ENCODE results near the gene TNFSF10.

DNA sequence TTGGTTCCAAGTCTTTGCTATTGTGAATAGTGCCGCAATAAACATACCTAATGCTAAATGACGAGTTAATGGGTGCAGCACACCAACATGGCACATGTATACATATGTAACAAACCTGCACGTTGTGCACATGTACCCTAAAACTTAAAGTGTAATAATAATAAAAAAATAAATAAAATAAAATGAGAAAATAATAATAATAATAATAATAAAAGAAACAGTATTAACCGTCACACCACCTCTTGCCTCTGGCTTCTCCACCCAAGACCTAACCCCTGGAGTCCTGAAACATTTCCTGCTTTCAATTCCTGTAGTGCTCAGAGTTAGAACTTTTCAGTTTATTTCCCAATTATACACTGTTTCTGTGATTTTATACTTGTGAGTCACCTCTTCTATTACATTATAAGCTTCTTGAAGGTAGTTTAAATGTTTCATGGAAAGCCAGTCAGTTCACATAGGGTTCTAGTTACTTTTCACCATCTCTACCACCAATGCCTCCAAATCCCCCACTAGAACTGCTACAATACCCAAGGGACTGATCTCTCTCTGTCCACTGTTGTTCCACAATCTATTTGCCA lies 56.6 kb downstream of the TNFSF10 start:
- TF ChIP-seq, protein P1, sequence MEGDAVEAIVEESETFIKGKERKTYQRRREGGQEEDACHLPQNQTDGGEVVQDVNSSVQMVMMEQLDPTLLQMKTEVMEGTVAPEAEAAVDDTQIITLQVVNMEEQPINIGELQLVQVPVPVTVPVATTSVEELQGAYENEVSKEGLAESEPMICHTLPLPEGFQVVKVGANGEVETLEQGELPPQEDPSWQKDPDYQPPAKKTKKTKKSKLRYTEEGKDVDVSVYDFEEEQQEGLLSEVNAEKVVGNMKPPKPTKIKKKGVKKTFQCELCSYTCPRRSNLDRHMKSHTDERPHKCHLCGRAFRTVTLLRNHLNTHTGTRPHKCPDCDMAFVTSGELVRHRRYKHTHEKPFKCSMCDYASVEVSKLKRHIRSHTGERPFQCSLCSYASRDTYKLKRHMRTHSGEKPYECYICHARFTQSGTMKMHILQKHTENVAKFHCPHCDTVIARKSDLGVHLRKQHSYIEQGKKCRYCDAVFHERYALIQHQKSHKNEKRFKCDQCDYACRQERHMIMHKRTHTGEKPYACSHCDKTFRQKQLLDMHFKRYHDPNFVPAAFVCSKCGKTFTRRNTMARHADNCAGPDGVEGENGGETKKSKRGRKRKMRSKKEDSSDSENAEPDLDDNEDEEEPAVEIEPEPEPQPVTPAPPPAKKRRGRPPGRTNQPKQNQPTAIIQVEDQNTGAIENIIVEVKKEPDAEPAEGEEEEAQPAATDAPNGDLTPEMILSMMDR (IDR thresholded peaks at IDR 0.05; ENCODE audit: low read length) = no peak
- TF ChIP-seq EZH2 (IDR thresholded peaks at IDR 0.05; ENCODE audit: borderline replicate concordance, low read length) = no peak

All from OCI-LY1 (cell line).